Inflammatory macrophage treated with lipopolysaccharide for 4 hours (primary cell): ENCODE measurements around the gene CAMKK1.

Source experiments
- DNase-seq: peaks from one replicate; pipeline ENCODE4 v3.0.0-alpha.2; 2020

CAMKK1 gene

GRCh38 chr17:3893003-3893719 is at the start of gene CAMKK1:
TSS of gene CAMKK1 (minus strand) at chr17:3893053. CDS start at chr17:3885687, 7,366 bp downstream.
- DNase-seq: peak; percentile 92

DNA sequence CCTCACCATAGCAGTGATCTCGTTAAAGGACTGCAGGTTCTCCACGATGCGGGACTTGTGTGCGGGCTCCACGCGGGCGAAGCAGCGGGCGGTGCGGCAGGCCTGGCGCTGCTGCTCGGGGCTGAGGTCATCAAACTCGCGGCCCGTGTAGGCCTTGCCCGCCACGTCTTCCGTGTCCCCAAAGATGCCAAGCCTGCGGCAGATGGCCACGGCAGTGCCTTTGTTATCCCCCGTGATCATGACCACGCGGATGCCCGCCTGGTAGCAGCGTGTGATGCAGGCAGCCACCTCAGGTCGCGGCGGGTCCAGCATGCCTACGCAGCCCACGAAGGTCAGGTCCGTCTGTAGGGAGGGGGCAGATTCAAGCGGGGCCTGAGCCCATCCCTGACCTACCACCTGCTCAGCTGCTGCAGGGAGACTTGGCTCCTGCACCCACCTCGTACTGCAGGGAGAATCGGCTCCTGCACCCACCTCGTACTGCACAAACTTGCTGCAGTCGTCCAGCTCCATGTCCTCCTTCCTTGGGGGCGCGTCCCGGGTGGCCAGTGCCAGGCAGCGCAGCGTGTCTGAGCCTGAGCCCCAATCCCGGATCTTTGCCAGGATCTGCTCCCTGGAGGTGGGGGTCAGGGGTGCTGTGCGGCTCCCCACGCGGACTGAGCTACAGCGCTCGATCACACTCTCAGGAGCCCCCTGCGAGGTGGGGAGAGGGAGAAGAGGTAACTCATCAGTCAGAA is 48.3 kb upstream of the CAMKK1 start:
- no peak for DNase-seq

DNA sequence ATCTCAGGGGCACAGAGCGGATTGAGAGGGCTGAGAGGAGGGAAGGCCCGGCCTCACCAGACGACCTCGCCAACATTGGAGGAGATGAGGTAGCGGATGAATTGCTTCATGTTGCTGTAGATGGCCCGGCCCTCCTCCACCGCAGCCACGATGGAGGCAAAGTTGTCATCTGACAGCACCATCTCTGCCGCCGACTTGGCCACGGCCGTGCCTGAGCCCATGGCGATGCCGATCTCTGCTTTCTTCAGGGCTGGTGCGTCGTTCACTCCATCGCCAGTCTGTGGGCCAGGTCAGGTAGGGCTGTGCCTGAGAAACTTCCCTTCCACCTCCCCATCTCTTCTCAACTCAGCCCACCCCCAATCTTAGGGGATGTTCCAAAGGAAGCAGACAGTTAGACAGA is 44.5 kb upstream of the CAMKK1 start:
- DNase-seq: no peak

- no peak for DNase-seq
Measured at GRCh38 chr17:3935825-3936355, 43.0 kb upstream of the CAMKK1 start.

GRCh38 chr17:3935140-3935542 is 42.3 kb upstream of the CAMKK1 start:
- peak; percentile 72 for DNase-seq

GRCh38 chr17:3929764-3930163 is 36.9 kb upstream of the CAMKK1 start:
- DNase-seq: no peak

DNA sequence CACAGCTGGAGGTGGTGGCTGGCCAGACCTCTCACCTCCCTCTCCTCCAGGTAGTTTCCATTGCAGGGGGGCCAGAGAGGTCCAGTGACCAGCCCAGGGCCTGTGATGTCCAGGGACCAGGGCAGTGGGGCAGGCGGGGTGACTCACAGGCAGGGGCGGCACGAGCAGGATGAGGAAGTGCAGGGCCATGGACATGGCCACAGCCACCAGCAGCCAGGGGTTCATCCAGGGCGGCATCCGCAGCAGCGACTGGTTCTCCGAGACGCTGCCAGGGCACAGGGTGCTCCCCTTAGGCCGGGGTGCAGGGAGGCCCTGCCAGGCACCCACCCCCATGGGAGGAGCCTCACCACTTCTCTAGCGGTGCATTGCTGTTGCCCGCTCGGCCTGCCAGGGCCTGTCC is 36.3 kb upstream of the CAMKK1 start:
- DNase-seq: peak; percentile 64

GRCh38 chr17:3928406-3928805 is 35.6 kb upstream of the CAMKK1 start:
- no peak for DNase-seq

DNA sequence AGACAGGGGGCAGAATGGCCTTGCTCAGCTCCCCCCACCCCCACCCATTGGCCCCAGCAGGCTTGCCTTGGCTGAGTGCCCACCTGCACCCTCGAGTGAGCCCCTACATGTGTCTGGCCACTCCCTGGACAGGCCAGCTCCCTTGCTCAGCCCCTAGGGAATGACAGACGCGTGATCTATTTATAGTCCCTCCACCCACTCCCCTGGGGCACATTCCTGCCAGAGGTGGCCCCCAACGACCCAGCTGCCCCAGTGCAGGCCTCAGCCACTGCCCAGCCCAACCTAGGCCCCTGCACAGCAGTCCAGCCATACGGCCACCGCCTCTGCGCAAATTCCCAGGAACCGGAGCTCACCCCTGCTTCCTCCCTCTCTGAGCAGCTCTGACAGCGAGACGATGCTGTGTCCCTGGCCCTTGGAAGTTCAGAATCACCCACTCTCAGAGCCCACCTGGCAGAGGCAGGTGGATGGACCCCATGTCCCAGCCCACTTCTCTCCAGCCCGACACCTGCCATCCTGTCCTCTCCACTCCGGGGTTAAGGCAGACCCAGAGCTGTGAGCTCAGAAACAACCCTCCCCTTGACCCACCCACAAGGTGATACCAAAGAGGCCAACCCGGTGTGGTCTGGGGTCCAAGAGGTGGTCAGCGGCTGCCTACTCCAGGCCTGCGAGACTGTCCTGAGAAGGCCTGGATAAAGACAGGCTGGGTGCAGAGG is 34.9 kb upstream of the CAMKK1 start:
- DNase-seq: no peak

DNA sequence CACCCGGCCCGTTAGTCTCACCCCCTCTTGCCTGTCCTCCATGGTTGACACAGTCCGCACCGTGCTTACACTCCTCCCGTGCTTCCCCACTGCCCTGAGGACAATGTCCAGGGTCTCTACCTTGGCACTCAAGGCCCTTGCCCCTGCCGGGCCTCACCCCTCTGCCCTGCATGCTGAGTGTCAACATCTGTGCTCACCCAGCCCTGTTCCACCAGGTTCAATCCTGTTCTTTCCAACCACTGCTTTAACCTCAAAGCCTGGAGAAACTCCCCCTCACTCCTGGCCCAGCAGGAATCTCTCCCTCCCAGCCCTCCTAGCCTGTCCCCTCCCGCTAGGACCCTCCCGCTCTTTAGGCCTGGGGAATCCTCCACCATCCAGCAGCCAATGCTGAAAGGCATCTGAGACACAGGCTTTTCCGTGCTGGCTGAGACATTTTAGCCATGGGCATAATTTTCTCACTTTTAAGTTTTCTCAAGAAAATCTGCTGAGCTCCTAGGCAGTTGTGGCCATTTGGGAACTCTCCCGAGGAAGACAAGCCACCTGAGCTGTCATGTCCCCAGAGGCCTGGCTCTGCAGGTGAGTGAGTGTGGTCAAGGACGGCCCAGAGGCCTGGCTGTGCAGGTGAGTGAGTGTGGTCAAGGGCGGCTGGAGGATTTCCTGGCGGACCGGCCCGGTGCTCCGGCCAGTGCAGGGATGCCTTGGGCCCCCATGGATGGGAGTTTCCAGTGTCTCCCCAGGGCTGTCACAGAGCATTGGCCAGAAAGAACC is 34.2 kb upstream of the CAMKK1 start:
- no peak for DNase-seq

DNA sequence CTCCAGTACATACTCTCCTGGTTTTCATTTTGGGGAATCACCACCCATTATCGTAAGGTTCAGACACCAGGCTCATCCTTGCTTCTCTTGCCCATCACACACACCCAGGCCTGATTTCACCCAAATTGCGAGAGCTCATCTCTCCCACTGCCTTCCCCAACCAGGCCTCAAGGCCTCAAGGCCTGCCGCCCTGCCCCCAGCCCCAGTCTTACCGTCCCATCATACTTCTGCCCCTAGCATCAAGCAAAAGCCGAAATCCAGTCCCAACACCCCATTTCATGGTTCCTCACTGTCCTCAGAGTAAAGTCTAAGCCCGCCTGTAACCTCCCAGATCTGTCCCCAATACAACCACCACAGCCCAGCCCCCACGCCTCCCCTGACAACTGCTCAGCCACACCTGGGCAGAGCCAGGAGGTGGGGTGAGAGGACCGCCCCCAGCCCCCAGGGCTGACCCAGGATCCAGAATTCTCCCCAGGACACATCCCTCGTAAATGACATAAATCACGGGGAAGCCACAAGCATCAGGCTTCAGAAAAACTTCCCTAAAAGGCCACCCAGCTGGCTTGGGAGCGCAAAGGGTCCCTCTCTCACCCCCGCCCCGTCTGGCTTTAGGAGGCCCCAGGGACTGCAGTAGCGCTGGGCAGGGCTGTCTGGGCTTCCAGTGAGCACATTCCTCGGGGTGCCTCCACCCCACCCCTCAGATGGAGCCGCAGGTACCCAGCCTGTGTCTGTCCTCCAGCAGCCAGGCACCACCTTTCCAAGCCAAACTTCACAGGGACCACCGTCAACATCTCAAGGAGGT is 33.0 kb upstream of the CAMKK1 start:
- no peak for DNase-seq

DNA sequence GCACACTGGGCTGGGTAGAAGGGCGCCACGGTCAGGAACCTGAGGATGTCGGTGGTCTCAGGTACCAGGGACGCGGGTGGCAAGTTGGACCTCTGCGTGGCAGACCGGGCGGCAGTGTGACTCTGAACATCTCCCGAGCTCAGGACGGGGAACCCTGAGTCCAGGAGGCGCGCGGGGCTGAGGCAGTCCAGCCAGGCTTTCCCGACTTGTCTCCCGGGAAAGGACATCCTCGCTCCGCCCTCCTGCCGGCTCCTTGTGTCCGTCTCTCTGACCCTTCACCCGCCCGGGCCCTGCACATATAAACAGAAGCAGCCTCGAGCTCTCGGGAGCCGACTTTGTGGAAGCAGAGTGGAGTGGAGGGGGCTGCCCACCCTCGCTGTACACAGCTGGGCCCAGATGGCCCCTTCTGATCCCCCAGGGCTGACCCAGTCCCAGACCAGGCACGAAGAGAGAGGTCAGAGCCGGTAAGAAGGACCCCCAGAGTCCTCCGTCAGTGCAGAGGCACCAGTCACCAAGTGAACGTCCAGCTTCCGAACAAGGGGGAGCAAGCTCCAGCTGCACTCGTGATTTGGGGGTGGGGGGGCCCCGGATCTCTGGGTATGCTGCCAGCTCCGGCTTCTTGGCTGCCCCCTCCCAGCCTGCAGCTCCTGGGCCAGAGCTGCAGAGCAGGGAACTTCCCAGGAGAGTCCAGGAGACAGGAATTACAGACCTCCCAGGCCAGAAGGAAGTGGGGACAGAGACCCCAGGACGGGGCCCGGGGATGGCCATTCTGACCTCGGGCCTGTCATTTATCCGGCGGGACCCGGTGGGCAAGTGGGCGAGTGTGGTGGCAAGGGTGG is 31.9 kb upstream of the CAMKK1 start:
- DNase-seq: no peak

- no peak for DNase-seq
Measured at GRCh38 chr17:3923466-3924190, 30.8 kb upstream of the CAMKK1 start.

- no peak for DNase-seq
Measured at GRCh38 chr17:3922765-3923164, 29.9 kb upstream of the CAMKK1 start.

DNA sequence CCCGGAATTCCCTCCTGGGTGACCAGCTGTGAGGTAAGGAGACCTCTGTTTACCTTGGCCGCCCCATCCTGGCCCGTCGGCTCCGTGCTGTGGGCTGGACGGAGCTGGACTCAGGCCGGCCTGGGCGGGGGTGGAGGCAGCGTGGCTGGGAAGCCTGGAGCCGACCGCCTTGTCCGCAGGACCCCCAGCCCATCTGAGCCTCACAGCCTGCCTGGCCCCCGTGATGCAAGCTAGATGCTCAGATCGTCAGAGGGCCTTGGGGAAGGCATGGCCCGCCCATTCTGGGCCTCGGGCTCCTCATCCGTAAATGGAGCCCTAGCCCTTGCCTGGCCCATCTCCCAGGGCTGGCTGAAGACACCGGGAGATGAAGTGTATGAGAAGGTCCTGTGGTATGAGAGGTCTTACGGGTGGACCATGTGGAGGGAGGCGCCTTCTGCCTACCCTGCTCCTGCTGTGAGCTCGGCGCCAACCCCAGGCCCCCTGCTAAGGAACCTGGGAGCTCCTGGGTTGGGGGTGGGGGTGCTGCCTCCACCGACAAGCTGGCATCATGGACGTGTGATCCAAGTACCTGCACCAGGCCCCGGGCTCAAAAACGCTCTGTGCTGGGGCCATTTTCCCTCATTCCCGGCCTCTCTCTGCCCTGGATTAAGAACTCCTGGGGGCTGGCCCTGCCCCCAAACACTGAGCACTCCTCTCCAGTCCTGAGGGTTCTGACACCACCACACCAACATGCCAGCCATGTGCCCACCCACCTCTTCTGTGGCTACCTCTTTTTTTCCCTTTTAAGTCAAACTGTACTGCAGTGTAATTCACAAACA is 28.9 kb upstream of the CAMKK1 start:
- DNase-seq: no peak

GRCh38 chr17:3921006-3921405 is 28.2 kb upstream of the CAMKK1 start:
- no peak for DNase-seq

DNA sequence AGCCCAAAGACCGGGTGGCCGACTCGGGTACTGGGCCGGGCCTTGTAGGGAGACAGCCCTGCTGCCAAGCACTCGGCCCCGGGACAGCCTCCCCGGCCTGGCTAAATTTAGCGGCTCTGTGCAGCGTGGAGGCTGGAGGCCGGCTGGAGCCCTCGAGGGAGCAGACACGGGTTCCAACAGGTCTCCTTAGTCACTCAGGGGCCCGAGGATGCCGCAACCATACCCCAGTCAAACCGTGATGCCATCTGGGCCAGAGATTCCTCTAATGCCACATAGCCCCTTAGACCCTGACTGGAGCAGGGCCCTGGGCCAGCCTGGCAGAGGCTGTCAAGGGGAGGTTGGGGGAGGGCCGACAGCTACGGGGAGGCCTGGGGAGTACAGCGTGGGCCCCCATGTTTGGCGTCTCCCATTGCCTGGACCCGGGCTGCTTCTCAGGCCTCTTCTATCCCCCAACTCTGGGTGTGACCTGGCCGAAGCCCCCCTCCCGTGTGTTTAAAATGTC is 26.3 kb upstream of the CAMKK1 start:
- no peak for DNase-seq

DNA sequence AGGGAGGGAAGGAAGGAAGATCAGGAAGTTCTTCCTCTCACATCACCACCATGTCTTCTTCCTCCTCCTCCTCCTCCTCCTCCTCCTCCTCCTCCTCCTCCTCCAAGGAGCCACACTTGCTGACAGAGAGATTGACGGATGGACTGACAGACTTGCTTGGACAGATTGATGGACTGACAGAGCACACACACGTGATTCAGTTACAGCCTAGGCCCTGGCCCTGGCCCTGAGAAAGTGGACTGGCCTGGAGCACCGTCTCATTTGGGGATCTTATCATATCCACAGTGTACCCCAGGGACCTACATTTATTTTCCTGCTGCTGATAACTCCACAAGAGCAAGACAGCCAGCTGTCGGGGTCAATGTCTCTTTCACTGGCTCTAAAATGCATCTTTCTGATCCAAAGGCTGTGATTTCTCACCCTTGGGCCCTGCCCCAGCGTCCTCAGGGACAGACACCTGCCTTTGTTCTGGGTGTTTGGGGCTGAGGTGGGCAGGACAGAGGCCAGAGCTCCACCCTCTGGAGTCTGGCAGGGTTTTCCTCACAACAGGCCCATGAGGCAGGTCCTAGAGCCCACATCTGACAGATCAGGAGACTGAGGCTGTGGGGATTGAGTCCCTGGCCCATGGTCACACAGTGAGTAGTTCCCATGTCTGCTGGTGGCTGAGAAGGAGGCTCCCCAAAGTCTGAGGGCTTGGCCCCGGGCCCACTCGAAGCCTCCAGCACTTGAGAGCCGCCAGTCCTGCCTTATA is 25.7 kb upstream of the CAMKK1 start:
- DNase-seq: no peak
